ENCODE measurements around the gene SLC22A12. TPM values are rescaled to one million over a fixed set of nuclear protein-coding genes. Genes with fewer than 3 reads are reported as not detected.
"Not testable (repeated sequence)": the region's sequence is repeated elsewhere in the genome, so short reads cannot be mapped to it uniquely, and the experiment has no call there.

Gene SLC22A12
- total RNA-seq, 1 donor from 2014 or later = not detected

DNA sequence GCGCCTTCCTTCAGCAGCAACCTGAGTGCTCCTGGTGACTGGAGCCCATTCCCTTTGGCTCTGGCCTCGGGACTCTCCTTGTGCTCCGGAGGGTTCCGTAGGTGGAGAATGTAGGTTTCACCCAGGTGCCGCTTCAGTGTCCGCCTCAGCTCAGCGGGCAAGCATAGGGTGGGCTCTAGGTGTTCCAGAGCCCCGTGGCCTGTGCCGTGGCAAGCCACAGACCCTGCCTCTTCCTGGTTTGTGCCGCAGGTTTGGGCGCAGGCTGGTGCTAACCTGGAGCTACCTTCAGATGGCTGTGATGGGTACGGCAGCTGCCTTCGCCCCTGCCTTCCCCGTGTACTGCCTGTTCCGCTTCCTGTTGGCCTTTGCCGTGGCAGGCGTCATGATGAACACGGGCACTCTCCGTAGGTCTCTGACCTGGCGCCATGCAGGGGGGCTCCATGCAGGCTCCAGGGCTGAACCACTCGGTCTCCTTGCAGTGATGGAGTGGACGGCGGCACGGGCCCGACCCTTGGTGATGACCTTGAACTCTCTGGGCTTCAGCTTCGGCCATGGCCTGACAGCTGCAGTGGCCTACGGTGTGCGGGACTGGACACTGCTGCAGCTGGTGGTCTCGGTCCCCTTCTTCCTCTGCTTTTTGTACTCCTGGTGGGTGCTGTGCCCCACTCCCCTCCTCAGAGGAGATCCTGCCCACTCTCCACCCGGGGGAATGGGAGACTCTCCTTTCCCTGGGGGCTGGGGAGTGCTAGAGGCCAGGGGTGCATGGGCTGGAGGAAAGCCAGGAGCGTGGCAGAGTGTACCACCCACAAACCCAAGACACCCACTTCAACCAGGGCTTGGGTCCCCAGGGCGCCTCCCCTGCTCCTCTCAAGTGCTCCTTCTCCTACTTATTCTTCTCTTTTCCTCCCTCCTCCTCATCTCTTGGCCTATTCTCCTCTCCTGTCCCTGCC, 2.4 kb downstream of the SLC22A12 start:
- Mint-ChIP-seq H3K36me3 (ENCODE audit: unreplicated experiment) (no peaks in the 10 kb centered on the region), H3K27ac (ENCODE audit: unreplicated experiment) (no peak overlapping the region), H3K9me3 (ENCODE audit: unreplicated experiment) (peaks cover 8% of the 10 kb centered on the region), H3K4me3 (ENCODE audit: unreplicated experiment) (no peak overlapping the region), H3K27me3 (ENCODE audit: unreplicated experiment) (no peaks in the 10 kb centered on the region), H3K4me1 (ENCODE audit: unreplicated experiment) (no peaks in the 10 kb centered on the region)
- no peak for TF ChIP-seq CTCF (IDR thresholded peaks at IDR 0.05)
- no peak for DNase-seq (ENCODE audit: extremely low spot score, unreplicated experiment)

DNA sequence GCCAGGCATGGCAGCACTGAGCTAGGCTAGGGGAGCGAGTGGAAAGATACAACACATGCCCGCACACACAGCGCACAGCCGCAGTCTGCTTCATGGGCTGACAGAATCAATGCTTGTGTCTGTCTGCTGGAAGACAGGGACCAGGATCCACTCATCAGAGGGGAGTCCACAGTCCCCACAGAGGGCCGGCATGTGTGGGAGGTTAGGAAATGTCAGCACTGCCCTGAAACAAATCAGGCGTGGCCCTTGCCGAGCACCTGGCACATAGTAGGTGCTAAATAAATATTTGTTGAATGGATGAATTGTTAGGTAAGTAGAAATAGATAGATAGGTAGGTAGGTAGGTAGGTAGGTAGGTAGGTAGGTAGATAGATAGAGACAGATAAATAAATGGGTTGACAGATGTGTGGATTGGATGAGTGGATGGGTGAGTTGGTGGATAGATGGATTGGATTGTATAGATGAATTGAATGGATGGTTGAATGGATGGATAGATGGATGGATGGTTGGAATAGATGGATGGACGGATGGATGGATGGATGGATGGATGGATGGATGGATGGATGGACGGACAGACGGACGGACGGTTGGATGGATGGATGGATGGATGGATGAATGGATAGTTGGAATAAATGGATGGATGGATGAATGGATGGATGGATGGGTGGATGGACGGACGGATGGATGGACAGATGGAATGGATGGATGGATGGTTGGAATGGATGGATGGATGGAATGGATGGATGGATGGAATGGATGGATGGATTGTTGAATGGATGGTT, 3.3 kb downstream of the SLC22A12 start:
- Mint-ChIP-seq H3K4me1 (ENCODE audit: unreplicated experiment) (no peaks in the 10 kb centered on the region), H3K9me3 (ENCODE audit: unreplicated experiment) (peaks cover 5% of the 10 kb centered on the region), H3K36me3 (ENCODE audit: unreplicated experiment) (no peaks in the 10 kb centered on the region), H3K27ac (ENCODE audit: unreplicated experiment) (no peak overlapping the region), H3K4me3 (ENCODE audit: unreplicated experiment) (no peak overlapping the region), H3K27me3 (ENCODE audit: unreplicated experiment) (no peaks in the 10 kb centered on the region)
- DNase-seq (ENCODE audit: extremely low spot score, unreplicated experiment) = no peak
- no peak for TF ChIP-seq CTCF (IDR thresholded peaks at IDR 0.05)

GRCh38 chr11:64595922-64596321, 4.9 kb downstream of the SLC22A12 start:
- not testable (repeated sequence) for H3K36me3 Mint-ChIP-seq (ENCODE audit: unreplicated experiment); DNase-seq (ENCODE audit: extremely low spot score, unreplicated experiment); H3K4me1 Mint-ChIP-seq (ENCODE audit: unreplicated experiment); H3K27ac Mint-ChIP-seq (ENCODE audit: unreplicated experiment); H3K27me3 Mint-ChIP-seq (ENCODE audit: unreplicated experiment); H3K9me3 Mint-ChIP-seq (ENCODE audit: unreplicated experiment); H3K4me3 Mint-ChIP-seq (ENCODE audit: unreplicated experiment)

DNA sequence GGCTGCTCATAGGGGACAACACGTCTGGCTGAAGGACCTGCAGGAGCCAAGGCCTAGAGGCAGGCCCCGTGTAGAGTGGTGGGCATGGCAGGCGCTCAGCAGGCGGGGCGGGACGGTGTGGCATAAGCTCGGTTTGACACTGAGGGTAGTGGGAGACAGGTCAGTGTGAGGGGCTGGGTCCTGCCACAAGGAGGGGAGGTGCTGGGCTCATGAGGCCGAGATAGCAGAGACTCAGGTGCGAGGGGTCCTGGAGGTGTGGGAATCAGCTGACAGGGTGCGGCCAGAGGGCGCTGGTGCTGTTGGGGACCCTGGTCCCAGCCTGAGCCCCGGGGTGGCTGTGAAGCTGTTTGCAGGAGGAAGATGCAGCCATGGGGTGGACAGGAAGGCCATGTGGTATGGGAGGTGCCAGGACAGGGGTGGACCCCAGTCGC, 6.7 kb downstream of the SLC22A12 start:
- DNase-seq (ENCODE audit: extremely low spot score, unreplicated experiment) = no peak
- H3K9me3 Mint-ChIP-seq (ENCODE audit: unreplicated experiment) = peaks cover 5% of the 10 kb centered on the region

More for the DNA sequence above, 6.7 kb downstream of the SLC22A12 start:
- Mint-ChIP-seq H3K27me3 (ENCODE audit: unreplicated experiment) (no peaks in the 10 kb centered on the region), H3K27ac (ENCODE audit: unreplicated experiment) (no peak overlapping the region), H3K36me3 (ENCODE audit: unreplicated experiment) (no peaks in the 10 kb centered on the region), H3K4me3 (ENCODE audit: unreplicated experiment) (no peak overlapping the region), H3K4me1 (ENCODE audit: unreplicated experiment) (no peaks in the 10 kb centered on the region)
- TF ChIP-seq CTCF (IDR thresholded peaks at IDR 0.05) = no peak
